Measurements from ENCODE around the gene MCU.

DNA sequence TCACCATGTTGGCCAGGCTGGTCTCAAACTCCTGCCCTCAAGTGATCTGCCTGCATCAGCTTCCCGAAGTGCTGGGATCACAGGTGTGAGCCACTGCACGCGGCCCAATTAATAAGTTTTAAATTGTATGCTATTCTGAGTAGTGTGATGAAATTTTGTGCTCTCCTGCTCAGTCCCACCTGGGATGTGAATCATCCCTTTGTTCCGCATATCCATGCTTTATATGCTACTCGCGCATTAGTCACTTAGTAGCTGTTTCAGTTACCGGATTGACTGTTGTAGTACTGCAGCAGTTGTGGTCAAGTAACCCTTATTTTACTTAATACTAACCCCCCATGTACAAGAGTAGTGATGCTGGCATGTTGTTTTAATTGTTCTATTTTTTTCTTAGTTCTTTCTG, 154.3 kb downstream of the MCU start:
- TF ChIP-seq CTCF (IDR thresholded peaks at IDR 0.05; ENCODE audit: low read depth, low read length) = no peak
- no peak for TF ChIP-seq POLR2A (IDR thresholded peaks at IDR 0.05; ENCODE audit: extremely low read depth, insufficient read length)
